GM12875 (cell line): ENCODE measurements around the gene ADRA1B.

Source experiments
- H3K4me3 ChIP-seq: one replicate; pipeline ENCODE4 v1.5.1; 2011; ENCODE audit warnings: low read depth, low read length, control low read depth
- CTCF ChIP-seq: IDR thresholded peaks from 2 replicates; pipeline ENCODE4 v1.5.1; 2011; ENCODE audit warnings: low read depth, mild to moderate bottlenecking, control low read depth, inconsistent platforms, low read length, moderate library complexity, borderline replicate concordance; ENCODE audit not compliant: insufficient read depth

The ADRA1B gene

DNA sequence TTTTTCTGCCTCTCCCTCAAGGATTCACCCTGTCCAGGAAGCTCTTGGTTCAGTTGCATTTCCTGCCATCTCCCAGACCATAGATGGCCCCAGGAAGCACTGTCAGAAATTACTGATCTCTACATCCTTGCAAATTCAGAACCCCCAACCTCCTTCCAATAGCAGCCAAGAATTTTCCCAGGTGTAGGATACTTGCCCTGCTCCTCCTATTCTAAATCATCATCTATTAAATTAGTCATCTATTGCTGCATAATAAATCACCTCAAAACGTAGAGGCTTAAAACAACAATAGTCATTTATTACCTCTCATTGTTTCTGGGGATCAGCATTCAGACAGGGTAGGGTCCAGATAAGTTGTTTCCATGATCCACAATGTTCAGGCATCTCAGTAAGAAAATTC is 26.1 kb upstream of the ADRA1B start:
- no peak overlapping the region for H3K4me3 ChIP-seq
- TF ChIP-seq CTCF, result no peak

- no peak for TF ChIP-seq CTCF
- H3K4me3 ChIP-seq, result no peak overlapping the region
Measured at GRCh38 chr5:159891371-159891770, 24.9 kb upstream of the ADRA1B start.

DNA sequence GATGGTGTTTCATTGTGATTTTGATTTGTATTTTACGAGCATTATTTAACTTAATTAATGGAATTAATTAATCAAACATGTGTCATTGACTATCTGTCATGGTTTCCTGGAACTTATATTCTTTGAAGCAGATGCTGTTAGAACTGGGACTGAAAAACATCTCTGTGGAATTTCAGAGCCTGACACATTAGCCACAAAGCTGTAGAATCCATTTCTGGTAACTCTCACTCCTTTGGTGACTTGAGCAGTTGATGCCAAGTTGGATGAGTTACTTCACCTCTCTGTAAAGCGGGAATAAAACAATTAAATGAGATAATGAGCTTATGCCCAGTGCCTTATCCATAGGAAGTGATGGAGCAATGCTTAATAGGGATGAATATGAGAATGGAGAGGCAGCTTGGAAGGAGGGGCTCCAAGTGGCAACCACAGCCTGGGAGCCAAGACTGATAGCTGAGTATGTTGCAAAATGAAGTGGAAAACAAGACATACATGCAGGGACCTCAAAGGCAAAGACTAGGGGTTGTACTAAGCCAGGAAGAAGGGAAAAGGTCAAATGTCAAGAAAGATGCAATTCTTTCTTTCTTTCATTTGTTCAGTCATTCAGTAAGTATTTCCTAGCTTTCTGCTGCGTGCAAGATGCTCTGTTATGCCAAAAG is 23.1 kb upstream of the ADRA1B start:
- no peak for TF ChIP-seq CTCF
- H3K4me3 ChIP-seq, result no peak overlapping the region

GRCh38 chr5:159894149-159894720 is 22.0 kb upstream of the ADRA1B start:
- no peak overlapping the region for H3K4me3 ChIP-seq
- no peak for TF ChIP-seq CTCF

DNA sequence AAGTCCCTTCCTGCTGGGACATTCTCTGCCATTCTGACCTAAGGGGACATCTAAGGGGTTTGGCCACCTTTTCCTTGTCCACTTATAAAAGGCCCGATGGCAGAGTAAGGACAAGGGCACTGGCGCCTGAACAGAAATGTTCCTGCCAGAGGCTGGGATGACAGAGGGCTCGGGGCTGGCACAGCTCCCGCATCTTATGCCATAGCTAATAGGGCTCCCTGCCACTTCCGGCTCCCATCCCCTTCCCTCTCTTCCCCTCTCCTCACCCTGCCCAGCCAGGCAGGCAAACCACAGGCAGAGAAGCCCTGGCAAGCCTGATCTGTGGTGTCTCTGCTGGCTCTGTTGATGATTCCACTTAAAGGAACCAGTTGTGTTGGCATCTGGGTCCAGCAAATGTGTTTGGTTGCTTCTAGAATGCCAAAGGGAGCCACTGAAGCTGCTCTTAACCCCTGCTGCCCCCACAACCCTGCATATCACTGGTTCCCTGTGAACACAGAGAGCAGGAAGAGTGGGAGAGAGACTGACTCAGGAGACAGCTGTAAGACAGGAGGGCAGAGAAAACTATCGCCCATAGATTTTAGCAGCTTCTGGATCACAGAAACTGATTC is 18.4 kb upstream of the ADRA1B start:
- no peak for TF ChIP-seq CTCF
- H3K4me3 ChIP-seq, result no peak overlapping the region

GRCh38 chr5:159899067-159900049 is 16.9 kb upstream of the ADRA1B start:
- no peak for TF ChIP-seq CTCF
- no peak overlapping the region for H3K4me3 ChIP-seq
